Activated CD4-positive, alpha-beta T cell treated with anti-CD3 and anti-CD28 coated beads for 48 hours (primary cell): ENCODE data around the gene ALDOA.
A peak's percentile ranks its signal among the peaks of the same experiment; 100 is the strongest.
"Not testable (repeated sequence)": the region's sequence is repeated elsewhere in the genome, so short reads cannot be mapped to it uniquely, and the experiment has no call there.

Experiments
- DNase-seq: peaks from one replicate; pipeline ENCODE4 v3.0.0-alpha.2; 2020

The ALDOA gene

DNA sequence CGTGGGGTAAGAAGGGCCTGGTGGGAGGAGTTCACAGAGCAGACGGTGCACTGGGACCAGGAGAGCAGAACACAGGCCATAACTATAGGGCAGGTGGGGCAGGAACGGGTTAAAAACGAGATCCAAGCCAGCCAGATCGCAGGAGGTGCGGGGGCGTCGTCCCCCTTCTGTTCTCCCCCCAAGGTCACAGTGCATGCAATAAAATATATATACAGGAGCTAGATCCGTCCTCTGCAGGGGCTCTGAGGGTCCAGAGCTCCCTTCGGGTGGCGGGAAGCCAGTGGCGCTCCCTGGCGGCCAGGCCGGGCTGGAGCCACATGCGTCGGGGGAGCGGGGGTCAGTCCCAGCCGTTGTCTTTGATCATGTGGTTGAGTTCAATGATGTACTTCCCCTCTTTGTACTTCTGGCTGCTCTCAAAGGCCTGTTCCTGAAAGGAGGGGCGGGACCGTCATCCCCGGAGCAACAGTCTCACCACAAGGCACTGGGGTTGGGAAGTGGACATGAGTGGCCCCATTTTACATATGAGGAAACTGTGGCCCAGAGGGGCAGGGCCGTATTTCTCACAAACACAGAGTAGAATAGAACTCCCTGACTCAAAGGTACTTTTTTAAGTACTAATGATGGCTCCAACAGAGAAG is 26.9 kb downstream of the ALDOA start:
- DNase-seq = peak; percentile 82

DNA sequence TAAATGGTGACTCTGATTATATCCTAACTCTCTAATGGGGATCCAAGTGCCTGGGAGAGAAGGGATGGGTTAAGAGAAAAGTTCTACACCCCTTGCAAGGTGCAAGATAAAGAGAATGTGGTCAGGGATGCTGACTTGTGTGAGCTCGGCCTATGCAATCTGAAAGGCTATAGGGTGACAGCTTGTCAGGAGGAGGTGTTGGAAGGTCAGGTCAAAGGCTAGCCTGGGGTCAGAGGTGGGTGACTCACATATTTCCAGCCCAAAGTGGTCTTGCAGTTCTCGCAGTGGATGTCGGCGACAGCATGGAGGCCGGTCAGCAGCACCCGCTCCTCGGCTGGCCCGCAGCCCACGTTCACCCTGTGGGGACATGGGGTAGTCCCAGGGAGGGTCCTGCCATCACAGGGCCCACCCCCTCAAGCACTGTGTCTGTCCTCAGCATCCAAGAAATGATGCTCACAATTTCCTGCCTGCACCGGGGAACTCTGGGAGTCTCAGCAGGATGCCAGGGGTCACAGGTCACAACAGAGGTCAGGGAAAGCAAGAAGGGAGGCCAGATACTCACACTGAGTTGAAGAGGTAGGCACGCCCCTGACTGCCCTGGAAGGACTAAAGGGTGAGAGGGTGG is 29.1 kb downstream of the ALDOA start:
- no peak for DNase-seq

DNA sequence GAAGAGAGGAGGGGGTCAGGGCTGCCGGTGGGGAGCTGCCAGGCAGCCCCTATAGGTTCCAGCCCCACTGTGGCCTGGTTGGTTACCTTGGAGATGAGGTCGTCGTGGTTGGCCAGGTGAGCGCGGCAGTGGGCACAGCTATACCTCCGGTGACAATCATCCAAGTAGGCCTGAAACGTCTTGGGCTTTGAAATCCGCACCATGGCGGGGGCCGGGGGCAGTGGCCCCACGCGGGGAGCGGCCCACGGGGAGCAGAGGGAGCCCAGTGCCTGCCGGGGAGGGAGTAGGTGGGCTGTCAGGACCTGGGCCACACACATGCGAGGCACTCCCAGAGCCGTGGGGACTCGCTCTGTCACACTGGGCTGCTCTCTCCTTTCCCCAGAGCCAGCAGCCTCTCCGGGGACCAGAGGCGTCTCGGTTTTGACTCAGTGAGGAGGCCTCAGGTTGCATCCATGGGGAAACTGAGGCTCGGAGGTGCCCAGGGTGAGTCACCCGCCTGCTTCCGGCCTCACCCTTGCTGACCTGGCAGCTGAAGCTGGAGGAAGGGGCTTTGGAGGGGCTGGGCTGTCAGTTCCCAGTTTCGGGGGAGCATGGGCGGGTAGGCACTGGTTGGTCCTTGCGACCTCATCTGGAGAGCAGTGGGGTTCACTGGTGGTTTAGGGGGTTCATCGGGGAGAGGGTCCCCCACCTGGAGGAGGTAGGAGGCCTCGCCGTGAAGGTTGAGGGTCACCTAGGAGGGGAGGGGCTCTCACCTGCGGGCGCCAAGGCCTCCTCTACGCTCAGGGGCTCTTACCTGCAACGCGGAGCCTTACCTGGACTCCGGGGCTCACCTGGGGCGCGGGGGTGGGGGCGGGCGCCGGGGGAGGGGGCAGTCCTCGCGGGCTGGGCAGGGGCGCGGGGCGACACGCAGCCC is 29.9 kb downstream of the ALDOA start:
- DNase-seq = no peak

DNA sequence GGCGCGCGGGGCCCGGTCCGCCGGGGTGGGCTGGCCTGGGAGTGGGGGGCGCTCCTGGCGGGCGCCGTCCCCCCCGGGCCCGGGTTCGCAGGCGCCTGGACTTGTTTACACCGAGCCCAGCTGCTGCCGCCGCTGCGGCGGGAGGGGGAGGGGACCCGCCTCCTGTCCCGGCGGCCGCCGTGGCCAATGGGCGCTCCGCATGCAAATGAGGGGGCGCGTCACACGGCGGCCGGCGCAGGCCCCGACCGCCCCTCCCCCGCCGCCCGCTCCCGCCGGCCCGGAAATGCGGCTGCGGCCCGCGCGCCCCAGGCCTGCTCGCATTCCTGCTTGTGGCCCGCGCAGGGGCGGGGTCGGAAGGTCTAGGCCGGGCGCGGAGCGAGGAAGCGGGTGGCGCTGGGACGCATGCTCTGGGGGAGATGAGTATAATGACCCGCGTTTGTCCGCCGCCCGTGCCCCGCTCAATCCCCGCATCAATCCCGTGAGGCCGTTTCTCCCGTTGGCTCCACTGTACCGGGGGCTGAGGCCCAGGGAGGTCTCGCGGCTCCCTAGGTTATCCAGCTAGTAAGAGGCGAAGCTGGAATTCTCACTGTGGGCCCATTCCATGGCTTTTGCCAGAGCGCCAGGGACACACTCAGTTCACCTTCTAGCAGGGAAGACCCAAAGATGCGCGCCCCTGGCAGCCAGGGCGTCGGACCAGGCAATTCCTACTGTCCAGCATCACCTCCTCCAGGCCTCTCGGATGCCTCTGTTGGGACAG is 30.7 kb downstream of the ALDOA start, which contains the start of gene YPEL3:
YPEL3 (minus strand) TSS at position 109 of the 757 bp plus-strand sequence. CDS start 731 bp downstream, outside the sequence.
- DNase-seq = peak; percentile 91

DNA sequence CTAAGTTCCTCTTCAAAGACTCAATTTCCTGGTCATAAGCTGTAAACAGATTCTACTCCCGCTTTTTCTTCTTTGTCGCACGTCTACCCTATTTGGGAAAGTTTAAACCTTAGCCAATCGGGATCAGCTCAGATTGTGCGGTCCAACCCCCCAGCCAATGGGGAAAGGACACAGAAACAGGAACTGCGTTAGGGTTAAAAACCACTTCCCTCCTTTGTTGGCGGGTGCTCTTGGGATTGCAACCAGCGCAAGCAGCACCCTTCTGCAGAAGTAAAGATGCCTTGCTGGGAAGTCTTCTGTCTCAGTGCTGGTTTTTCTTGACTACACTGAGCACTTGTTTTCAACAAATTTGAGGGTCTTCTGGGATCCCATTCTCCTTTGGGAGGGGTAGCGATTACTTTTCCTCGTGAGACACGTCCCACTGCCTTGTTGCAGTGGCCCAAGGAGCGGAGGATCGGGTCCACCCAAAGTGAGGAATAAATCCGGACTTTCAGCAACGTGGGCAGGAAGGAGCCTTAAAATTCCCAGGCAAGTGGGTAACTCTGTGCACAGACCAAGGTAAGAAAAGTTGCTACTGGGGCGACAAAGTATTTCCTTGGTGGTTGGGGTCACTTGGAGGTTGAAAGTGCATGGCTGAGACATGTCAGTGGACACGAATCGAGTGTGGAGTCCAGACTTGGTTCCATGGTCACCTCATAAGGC is 31.5 kb downstream of the ALDOA start:
- no peak for DNase-seq

DNA sequence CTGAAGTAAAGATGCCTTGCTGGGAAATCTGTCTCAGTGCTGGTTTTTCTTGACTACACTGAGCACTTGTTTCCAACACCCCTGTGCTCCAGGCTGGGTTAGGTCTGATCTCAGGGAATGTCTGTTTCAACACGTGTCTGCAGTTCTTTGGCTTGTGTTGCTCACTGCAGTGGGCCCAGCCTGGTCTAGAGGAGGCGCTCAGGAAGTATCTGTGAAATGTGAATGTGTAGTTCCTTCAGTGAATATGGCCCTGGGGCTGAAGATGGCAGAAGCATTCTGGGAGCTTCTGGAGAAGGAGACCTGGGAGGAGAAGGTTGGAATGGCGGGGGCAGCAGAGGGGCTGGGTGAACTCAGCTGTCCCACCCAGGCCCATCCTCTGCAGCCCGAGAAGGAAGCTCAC is 38.5 kb downstream of the ALDOA start:
- no peak for DNase-seq

DNA sequence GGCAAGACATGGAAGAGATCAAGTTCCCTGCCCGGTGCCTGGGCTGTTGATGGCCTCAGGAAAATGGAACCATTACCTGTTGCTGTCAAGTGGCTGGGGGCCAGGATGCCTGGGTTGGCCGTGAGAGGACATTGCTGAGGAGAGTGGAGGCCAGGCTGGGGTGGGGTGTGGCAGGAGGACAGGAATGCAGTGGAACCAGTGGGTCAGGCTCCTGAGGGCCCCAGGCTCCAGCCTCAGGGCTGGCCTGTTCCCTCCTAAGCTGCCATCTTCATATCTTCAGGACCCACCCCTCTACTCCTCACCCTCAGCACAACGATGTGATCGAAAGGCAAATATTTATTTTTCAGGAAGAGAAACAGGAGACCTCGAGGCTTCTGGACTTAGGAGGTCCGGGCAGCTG is 38.9 kb downstream of the ALDOA start:
- DNase-seq = no peak

DNA sequence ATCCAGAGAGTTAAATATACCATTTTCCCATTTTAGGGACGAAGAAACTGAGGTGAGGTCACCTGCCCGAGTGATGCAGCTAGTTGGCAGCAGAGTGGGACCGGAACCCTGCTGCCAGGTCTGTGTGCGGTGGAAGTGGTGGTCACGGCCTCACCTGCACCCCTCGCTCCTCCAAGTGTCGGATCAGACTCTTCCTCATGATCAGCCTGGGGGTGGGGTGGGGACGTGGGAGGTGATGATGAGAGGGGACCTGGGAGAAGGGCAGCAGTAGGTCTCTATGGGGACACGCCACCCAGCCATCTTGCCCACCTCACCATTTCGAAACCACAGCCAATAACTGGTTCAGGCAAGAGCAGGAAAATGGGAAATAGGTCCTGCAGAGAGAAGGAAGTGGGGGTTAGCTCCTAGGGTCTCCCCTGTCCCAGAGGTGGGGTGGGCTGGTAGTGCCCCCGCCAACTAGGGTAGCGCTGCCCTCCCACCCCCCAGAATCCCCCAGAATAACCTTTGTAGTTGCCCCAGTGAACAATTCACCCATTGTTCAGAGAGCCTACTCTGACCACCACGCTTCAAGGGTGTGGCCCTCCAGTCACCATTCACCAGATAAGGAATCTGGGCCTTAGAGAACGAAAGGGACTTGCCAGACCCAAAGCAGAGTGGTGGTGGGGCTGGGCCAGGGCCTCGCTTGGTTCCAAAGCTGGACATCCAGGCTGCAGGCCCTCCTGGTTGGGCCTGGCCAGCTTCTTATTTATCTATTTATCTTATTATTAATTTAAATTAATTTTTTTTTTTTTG is 42.7 kb downstream of the ALDOA start:
- DNase-seq = no peak

DNA sequence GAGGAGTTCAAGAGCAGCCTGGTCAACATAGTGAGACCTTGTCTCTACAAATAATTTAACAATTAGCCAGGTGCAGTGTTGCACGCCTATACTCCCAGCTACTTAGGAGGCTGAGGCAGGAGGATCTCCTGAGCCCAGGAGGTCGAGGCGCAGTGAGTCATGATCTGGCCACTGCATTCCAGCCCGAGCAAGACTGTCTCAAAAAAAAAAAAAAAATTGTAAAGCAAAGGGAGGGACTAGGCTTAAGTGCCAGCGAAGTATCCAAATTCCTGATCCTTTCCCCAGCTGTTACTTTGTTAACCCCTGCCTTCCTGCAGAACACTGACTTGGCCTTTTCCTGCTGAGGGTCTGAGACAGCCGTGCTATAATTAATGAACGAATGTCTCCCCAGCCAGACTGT is 45.1 kb downstream of the ALDOA start:
- DNase-seq = no peak

DNA sequence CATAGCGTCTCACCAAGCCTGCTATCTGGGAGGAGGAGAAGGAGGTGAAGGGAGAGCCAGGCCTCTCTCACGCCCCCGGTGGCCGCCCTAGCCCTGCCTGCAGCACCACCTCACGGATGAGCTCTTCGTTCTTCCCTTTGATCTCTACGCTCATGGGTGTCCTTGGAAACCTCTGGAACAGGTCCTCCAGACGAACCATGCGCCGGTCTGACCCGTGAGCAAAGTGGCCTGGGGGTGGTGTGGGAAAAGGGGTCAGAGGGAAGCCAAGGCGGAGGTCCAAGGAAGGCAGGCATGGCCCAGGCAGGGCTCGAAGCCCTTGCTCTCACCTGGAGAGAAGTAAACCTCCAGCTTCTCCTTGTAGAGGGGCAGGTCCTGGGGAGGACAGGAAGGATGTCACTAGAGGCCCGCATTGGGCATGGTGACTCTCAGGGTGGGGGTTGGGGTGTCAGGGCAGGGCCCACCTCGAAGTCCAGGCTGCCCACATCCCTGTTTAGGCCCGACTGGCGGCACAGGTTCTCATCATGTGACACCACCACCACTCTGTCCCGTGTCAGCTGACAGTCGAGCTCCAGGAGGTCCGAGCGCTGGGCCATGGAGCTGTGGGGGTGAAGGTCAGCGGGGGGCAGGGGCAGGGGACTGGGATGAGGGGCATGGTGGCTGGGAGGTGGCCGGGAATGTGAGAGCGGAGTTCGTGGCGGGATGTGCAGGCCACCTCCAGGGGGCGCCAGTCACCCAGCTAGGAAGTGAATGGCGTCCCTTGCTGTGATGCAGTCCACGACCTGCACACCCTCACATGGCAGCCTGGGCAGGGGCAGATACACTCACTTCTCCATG is 46.9 kb downstream of the ALDOA start:
- peak; percentile 82 for DNase-seq

DNA sequence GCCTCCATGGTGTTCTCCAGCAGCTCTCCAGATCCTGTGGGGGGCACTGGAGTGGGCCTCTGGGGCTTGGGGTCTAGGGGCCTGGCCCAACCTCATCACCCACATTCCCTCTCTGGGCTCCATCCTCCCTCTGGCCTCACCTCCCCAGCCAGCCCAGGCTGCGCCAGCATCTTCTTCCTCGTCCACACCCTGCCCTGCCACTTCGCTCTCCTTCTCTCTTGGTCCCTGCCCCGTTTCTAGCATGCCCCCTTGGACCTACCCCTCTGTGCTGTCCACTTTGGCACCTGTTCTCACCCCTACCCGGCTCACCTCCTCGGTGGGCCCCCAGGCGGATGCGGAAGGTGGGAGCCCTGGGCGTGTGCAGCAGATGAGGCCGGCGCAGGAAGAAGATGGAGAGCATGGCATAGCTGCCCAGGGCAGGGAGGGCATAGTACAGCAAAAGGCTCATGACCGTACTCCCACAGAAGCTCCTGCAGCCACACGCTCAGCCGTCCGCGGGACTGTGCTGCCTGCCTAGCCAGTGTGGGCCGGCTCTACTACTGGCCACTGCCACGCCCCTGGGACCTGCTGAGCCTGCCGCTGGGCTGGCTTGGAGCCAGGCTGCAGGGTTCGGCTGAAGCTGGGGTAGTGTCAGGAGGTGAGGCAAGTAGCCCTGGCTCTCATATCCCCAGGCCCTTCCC is 47.6 kb downstream of the ALDOA start, which contains the start of gene GDPD3:
GDPD3 (minus strand) TSS at position 507 of the 680 bp plus-strand sequence; CDS start at position 448, 59 bp downstream.
- no peak for DNase-seq

DNA sequence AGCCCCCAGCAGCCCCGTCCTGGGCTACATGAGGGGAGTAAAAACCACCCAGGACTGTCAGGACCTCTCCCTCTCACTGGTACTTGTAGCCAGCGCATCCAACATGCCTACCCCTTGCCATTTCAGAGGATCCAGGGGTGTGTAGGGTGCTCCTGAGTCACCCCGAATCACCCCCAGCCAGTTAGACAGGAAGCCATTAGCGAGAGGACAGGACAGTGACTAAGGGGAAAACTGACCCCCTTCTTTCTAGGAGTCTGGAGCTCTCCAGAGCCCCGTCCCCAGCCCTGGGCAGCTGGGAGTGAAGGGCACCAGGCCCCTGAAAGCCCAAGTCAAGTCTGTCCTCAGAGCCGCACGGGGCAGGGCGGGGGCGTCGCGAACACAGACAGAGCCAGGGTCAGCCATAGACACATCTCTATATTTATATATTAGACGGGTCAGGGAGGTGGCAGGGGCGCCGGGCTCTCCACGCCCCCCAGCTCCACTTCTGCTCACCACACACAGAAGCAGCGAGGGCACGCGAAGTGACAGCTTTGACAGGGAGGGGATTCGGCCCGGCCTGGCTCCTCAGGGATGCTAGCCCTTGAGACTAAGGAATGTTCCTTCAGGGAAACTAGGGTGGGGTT is 48.3 kb downstream of the ALDOA start:
- DNase-seq = no peak

DNA sequence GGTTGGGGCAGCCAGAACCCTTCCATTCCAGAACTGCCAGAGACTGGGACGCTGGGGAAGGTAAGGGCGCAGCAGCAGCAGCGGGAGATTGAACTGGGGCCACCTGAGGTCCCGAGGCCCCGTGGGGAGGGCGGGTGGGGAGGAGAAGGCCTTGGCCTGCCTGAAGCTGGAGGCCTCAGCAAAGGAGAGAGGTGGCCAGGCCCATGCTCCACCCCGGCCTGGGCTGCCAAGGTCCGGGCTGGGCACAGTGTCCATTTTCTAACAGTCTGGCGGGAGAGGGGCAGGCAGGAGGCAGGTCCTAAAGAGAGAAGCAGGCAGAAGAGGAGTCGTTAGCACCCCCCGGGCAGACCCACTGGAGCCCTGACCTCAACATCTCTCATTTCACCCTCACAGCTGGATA is 48.9 kb downstream of the ALDOA start:
- DNase-seq = no peak

DNA sequence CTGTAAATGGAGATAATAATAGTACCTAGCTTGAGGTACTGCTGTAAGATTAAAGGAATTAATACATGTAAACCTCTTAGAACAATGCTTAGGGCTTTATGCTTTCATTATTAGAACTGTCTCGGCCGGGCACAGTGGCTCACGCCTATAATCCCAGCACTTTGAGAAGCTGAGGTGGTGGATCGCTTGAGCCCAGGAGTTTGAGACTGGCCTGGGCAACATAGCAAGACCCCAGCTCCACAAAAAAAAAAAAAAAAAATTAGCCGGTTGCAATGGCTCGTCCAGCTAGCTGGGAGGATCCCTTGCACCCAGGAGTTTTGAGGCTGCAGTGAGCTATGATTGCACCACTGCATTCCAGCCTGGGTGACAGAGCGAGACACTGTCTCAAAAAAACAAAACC is 49.3 kb downstream of the ALDOA start:
- DNase-seq = not testable (repeated sequence)

DNA sequence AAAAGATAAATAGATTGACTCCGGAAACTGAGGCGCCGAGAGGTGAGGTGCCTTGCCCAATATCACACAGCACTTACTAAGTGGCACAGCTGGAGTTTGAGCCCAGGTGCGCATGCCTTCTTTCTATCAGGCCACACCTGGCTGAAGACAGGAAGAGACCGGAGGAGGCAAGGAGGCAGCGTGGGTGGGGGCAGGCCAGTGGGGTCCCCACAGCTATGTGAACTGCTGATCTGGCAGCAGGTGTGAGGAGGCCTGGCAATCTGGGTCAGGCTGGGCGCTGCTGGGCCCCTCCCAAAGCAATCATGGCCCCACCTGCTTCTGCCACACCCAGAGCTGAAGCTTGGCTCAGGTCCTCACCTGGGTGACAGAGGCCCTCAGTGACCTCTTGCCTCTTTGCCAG is 49.7 kb downstream of the ALDOA start:
- DNase-seq = no peak

DNA sequence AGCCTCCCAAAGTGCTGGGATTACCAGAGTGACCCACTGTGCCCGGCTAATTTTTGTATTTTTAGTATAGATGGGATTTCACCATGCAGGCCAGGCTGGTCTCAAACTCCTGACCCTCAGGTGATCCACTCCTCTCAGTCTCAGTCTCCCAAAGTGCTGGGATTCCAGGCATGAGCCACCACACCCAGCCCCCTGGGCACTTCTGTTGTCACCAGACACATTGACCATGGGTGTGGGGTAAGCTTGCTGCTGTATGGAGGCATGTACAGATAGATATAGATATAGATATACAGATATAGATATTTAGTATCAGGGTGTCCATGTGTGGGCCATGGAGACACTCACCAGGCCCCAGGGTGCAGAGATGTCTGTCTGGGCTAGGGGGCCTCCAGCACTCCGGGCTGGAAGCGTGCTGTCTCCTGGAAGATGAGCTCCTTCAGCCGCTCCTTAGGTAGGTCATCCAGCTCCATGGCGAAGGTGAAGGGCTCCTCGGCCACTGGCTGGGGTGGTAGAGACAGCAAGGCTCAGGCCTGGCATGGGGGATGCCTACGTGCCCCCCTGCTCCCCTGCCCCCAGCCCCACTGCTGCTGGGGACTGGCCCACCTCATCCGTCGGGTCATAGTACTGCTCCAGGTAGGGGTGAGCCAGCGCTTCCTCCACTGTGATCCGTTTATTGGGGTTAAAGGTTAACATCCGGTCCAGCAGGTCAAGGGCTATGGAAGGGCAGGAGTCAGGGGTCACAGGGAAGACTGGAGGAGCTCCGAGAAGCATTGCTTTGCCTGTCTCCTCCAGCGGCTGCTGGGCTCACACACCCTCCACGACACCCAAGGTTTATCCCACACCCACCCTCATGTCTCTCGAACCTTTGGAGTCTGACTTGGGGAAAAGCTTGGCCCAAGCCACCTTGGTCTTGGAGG is 51.0 kb downstream of the ALDOA start:
- DNase-seq = no peak

DNA sequence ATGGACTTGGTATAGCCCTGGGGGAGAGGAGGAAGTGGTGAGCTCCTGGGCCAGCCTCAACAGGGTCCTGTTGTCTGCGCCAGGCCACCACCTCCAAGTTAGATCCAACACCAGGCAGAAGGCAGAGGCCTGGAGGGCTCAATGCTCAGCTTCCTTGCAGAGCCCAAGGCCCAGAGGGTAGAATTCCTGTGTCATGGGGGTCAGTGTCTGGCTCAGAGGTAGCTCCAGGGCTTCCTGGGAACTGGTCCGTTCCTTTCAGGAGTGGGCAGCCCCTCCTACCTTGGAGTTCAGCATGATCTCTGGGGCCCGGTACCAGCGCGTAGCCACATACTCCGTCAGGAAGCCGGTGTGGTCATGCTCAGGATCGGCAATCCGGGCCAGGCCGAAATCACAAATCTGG is 52.2 kb downstream of the ALDOA start:
- DNase-seq = no peak

DNA sequence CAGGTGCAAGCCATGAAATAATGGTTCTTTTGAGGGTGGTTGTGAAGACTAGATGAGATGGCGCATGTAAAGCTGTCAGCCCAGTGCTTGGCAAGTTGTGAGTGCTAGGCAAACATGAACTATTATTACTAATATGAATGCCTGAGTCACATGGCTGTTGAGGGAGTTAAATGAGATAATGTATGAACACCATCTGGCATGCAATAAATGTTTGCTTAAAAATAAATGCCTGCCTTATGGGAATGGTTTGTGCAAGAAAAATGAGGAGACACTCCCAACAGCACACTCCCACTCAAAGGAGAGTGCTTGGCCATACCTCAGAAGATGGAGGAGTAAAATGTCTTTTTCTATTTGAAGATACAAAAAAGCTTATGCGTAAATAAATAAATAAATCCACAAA is 53.9 kb downstream of the ALDOA start:
- DNase-seq = no peak
